Activated T-cell treated with anti-CD3 and anti-CD28 coated beads, Interleukin-2, amount 50 U/mL, for 24 hours (primary cell): ENCODE results near the gene FAM107A.

ENCODE experiments used
- DNase-seq: peaks from one replicate; pipeline ENCODE4 v3.0.0-alpha.2; 2020
- H3K27ac Mint-ChIP-seq: 2 replicates; pipeline ENCODE4 v1.8.0; 2020; ENCODE audit warnings: mild to moderate bottlenecking, mixed read lengths
- H3K27me3 Mint-ChIP-seq: 2 replicates; pipeline ENCODE4 v1.8.0; 2020; ENCODE audit warnings: mixed read lengths
- H3K36me3 Mint-ChIP-seq: 2 replicates; pipeline ENCODE4 v1.8.0; 2020; ENCODE audit warnings: low read depth, mixed read lengths
- H3K4me1 Mint-ChIP-seq: 2 replicates; pipeline ENCODE4 v1.8.0; 2020; ENCODE audit warnings: low read depth, mixed read lengths
- H3K4me3 Mint-ChIP-seq: 2 replicates; pipeline ENCODE4 v1.8.0; 2020; ENCODE audit warnings: mild to moderate bottlenecking, moderate library complexity, mixed read lengths
- H3K9me3 Mint-ChIP-seq: 2 replicates; pipeline ENCODE4 v1.8.0; 2020; ENCODE audit warnings: mixed read lengths

FAM107A gene

GRCh38 chr3:58566398-58567250 lies 10.6 kb downstream of the FAM107A start:
- DNase-seq = no peak
- Mint-ChIP-seq H3K9me3 (no peaks in the 10 kb centered on the region), H3K36me3 (no peaks in the 10 kb centered on the region), H3K27me3 (no peaks in the 10 kb centered on the region), H3K4me1 (peaks cover 4% of the 10 kb centered on the region), H3K27ac (no peak overlapping the region), H3K4me3 (no peak overlapping the region)

- no peak overlapping the region for H3K27ac Mint-ChIP-seq
- no peaks in the 10 kb centered on the region for H3K9me3 Mint-ChIP-seq
- H3K36me3 Mint-ChIP-seq = no peaks in the 10 kb centered on the region
- no peak for DNase-seq
- H3K4me1 Mint-ChIP-seq = peaks cover 4% of the 10 kb centered on the region
- H3K27me3 Mint-ChIP-seq = peaks cover under 1% of the 10 kb centered on the region
- no peak overlapping the region for H3K4me3 Mint-ChIP-seq
These were observed 11.4 kb downstream of the FAM107A start for GRCh38 chr3:58565621-58566397.

GRCh38 chr3:58564456-58565160 lies 12.6 kb downstream of the FAM107A start:
- H3K36me3 Mint-ChIP-seq = no peaks in the 10 kb centered on the region
- no peak overlapping the region for H3K4me3 Mint-ChIP-seq
- H3K27me3 Mint-ChIP-seq = peaks cover 3% of the 10 kb centered on the region
- peaks cover 4% of the 10 kb centered on the region for H3K4me1 Mint-ChIP-seq
- no peak overlapping the region for H3K27ac Mint-ChIP-seq
- H3K9me3 Mint-ChIP-seq = no peaks in the 10 kb centered on the region
- no peak for DNase-seq

GRCh38 chr3:58564054-58564453 lies 13.1 kb downstream of the FAM107A start:
- no peaks in the 10 kb centered on the region for H3K9me3 Mint-ChIP-seq
- H3K27ac Mint-ChIP-seq = no peak overlapping the region
- H3K36me3 Mint-ChIP-seq = no peaks in the 10 kb centered on the region
- H3K4me1 Mint-ChIP-seq = peaks cover 4% of the 10 kb centered on the region
- peaks cover 5% of the 10 kb centered on the region for H3K27me3 Mint-ChIP-seq
- H3K4me3 Mint-ChIP-seq = no peak overlapping the region
- DNase-seq = no peak

GRCh38 chr3:58563386-58564035 lies 13.7 kb downstream of the FAM107A start:
- no peak for DNase-seq
- H3K27me3 Mint-ChIP-seq = peaks cover 5% of the 10 kb centered on the region
- H3K9me3 Mint-ChIP-seq = no peaks in the 10 kb centered on the region
- no peak overlapping the region for H3K27ac Mint-ChIP-seq
- H3K4me3 Mint-ChIP-seq = no peak overlapping the region
- no peaks in the 10 kb centered on the region for H3K36me3 Mint-ChIP-seq
- H3K4me1 Mint-ChIP-seq = no peaks in the 10 kb centered on the region

GRCh38 chr3:58562498-58562897 lies 14.7 kb downstream of the FAM107A start:
- Mint-ChIP-seq H3K27me3 (peaks cover 5% of the 10 kb centered on the region), H3K9me3 (no peaks in the 10 kb centered on the region), H3K27ac (no peak overlapping the region), H3K36me3 (no peaks in the 10 kb centered on the region), H3K4me1 (no peaks in the 10 kb centered on the region), H3K4me3 (no peak overlapping the region)
- DNase-seq = no peak

- H3K4me3 Mint-ChIP-seq = no peak overlapping the region
- no peaks in the 10 kb centered on the region for H3K36me3 Mint-ChIP-seq
- no peak for DNase-seq
- H3K27ac Mint-ChIP-seq = no peak overlapping the region
- no peaks in the 10 kb centered on the region for H3K4me1 Mint-ChIP-seq
- H3K27me3 Mint-ChIP-seq = peaks cover 5% of the 10 kb centered on the region
- no peaks in the 10 kb centered on the region for H3K9me3 Mint-ChIP-seq
These were observed 16.4 kb downstream of the FAM107A start for GRCh38 chr3:58560771-58561311.

GRCh38 chr3:58559586-58559985 lies 17.6 kb downstream of the FAM107A start:
- Mint-ChIP-seq H3K27ac (no peak overlapping the region), H3K27me3 (peaks cover 5% of the 10 kb centered on the region), H3K4me3 (no peak overlapping the region), H3K36me3 (no peaks in the 10 kb centered on the region), H3K9me3 (no peaks in the 10 kb centered on the region), H3K4me1 (no peaks in the 10 kb centered on the region)
- no peak for DNase-seq

GRCh38 chr3:58557491-58557890 lies 19.7 kb downstream of the FAM107A start:
- H3K36me3 Mint-ChIP-seq = no peaks in the 10 kb centered on the region
- no peak overlapping the region for H3K27ac Mint-ChIP-seq

GRCh38 chr3:58556761-58557221 lies 20.4 kb downstream of the FAM107A start:
- Mint-ChIP-seq H3K36me3 (no peaks in the 10 kb centered on the region), H3K27me3 (peaks cover 9% of the 10 kb centered on the region)

More at GRCh38 chr3:58557491-58557890, 19.7 kb downstream of the FAM107A start:
- H3K27me3 Mint-ChIP-seq = peaks cover 9% of the 10 kb centered on the region
- no peak overlapping the region for H3K4me3 Mint-ChIP-seq
- no peak for DNase-seq
- H3K9me3 Mint-ChIP-seq = no peaks in the 10 kb centered on the region
- no peaks in the 10 kb centered on the region for H3K4me1 Mint-ChIP-seq

GRCh38 chr3:58556001-58556400 lies 21.2 kb downstream of the FAM107A start:
- H3K9me3 Mint-ChIP-seq = peaks cover 3% of the 10 kb centered on the region
- no peaks in the 10 kb centered on the region for H3K4me1 Mint-ChIP-seq
- DNase-seq = no peak
- no peaks in the 10 kb centered on the region for H3K36me3 Mint-ChIP-seq
- no peak overlapping the region for H3K27ac Mint-ChIP-seq
- H3K4me3 Mint-ChIP-seq = no peak overlapping the region
- peaks cover 9% of the 10 kb centered on the region for H3K27me3 Mint-ChIP-seq

More at GRCh38 chr3:58556761-58557221, 20.4 kb downstream of the FAM107A start:
- Mint-ChIP-seq H3K27ac (no peak overlapping the region), H3K4me1 (no peaks in the 10 kb centered on the region), H3K4me3 (no peak overlapping the region), H3K9me3 (no peaks in the 10 kb centered on the region)
- DNase-seq = no peak

GRCh38 chr3:58555203-58555602 lies 22.0 kb downstream of the FAM107A start:
- H3K27me3 Mint-ChIP-seq = peaks cover 7% of the 10 kb centered on the region
- H3K9me3 Mint-ChIP-seq = peaks cover 3% of the 10 kb centered on the region
- no peaks in the 10 kb centered on the region for H3K36me3 Mint-ChIP-seq
- no peak overlapping the region for H3K4me3 Mint-ChIP-seq
- DNase-seq = no peak
- H3K4me1 Mint-ChIP-seq = no peaks in the 10 kb centered on the region
- H3K27ac Mint-ChIP-seq = no peak overlapping the region

GRCh38 chr3:58553003-58553402 lies 24.2 kb downstream of the FAM107A start:
- Mint-ChIP-seq H3K4me3 (no peak overlapping the region), H3K36me3 (no peaks in the 10 kb centered on the region), H3K27ac (no peak overlapping the region), H3K27me3 (peaks cover 4% of the 10 kb centered on the region), H3K9me3 (peaks cover 3% of the 10 kb centered on the region), H3K4me1 (no peaks in the 10 kb centered on the region)
- DNase-seq = no peak
